ENCODE measurements around the gene CCDC137.

CCDC137 gene

DNA sequence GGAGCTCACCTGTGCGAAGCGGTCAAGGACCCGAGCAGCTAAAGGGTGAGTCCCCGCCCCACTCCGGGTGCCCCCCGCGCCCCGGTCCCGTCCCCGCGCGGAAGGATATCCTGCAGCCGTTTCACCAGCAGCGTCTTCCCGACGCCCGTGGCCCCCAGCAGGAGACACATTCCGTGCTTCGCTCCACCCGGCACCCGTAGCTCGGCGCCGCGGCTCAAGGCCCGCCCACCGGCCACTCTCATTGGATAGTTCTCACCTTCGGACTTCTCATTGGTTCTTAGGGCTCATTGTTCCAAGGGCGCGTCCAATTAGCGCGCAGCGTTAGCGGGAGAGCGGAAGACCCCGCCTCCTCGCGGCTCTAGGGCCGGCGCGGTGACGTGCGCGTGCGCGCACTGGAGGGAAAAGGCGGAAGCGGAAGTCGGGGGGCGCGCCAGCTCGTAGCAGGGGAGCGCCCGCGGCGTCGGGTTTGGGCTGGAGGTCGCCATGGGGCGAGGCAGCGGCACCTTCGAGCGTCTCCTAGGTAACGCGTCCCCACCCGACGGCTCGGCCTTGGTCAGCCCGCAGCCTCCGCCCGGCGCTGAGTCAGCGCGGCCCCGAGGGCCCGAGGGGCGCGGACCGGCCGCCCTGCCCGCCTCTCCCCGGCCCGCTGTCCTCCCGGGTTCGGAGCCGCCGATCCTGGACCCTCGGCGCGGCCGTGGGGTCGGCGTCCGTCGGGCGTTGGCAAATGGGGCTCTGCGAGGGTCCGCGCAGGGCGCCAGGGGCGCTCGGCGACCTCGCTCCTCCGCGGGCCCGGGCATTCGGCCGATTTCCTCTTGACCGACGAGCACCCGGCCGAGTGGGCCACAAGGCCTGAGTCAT lies 17.3 kb downstream of the CCDC137 start, which contains the start of the genes ARL16 and HGS:
TSS of gene ARL16 (minus strand) at position 214 of the 858 bp plus-strand sequence. CDS start at position 170, 44 bp downstream.
TSS of gene HGS (plus strand) at position 428 of the 858 bp plus-strand sequence. CDS start at position 484, 56 bp downstream.
- DNase-seq: peak; percentile 92 to 99 (median 96)

DNA sequence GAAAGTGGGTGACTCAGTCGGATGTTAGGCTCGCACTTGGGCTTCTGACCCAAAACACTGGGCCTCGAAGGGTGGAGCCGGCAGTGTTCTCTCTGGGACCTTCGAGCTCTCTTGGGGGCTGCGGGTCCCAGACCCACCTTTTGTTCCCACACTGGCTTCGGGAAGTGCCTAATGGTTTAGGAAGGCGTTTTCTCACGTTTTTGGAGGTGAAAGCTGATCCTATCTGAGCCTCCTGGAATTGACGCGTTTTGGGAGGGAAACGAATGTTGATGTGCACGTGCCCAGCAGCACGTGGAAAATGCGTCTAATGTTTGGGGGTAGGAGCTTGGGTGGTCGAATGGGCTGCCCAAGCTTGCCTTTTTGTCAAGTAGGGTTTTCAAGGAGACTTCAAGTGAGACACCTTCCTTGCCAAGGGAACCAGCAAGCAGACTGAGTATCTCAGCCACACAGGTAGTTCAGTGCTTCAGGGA lies 17.9 kb downstream of the CCDC137 start:
- no peak for DNase-seq

GRCh38 chr17:81685108-81685507 lies 18.6 kb downstream of the CCDC137 start:
- DNase-seq: peak in 2 of 5 experiments; percentile 34 to 45

GRCh38 chr17:81686614-81687013 lies 20.1 kb downstream of the CCDC137 start:
- no peak for DNase-seq

GRCh38 chr17:81687770-81688541 lies 21.4 kb downstream of the CCDC137 start:
- DNase-seq: no peak

GRCh38 chr17:81688616-81689015 lies 22.1 kb downstream of the CCDC137 start:
- DNase-seq: no peak

- DNase-seq: no peak
These were observed 23.5 kb downstream of the CCDC137 start for GRCh38 chr17:81690066-81690465.

GRCh38 chr17:81690549-81690948 lies 24.0 kb downstream of the CCDC137 start:
- no peak for DNase-seq

DNA sequence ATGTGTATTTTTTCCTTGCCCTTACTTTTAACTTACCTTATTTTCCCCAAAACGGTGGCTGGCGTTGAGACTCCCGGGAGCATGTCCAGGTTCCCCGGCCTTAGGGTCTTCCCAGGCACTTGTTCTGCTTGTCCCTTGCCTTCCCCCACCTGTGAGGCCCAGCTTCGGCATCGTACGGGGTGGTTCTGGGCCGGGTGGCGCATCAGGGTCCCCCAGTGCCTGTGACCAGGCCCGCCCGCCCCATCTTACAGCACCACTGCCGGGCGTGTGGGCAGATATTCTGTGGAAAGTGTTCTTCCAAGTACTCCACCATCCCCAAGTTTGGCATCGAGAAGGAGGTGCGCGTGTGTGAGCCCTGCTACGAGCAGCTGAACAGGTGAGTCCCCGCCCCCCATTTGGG lies 24.7 kb downstream of the CCDC137 start:
- no peak for DNase-seq

DNA sequence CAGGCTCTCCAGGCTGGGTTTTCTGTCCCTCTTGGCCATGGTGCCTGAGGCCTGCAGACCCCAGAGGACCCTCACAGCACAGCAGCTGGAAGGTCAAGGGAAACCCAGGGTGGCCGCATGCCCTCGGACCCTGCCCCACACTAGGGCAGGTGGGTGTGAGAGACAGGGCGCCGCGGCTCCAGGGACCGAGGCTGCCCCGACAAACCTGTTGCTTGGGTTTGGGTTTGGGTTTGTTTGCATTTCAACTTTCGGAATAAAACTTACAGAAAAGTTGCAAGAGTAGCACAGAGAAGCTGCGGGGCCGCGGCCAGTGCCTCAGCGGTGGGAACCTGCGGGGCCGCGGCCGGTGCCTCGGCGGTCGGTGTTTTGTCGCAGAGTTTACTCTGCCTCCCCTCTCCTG lies 25.1 kb downstream of the CCDC137 start:
- DNase-seq: no peak

- no peak for DNase-seq
These were observed 27.1 kb downstream of the CCDC137 start for GRCh38 chr17:81693509-81694210.

DNA sequence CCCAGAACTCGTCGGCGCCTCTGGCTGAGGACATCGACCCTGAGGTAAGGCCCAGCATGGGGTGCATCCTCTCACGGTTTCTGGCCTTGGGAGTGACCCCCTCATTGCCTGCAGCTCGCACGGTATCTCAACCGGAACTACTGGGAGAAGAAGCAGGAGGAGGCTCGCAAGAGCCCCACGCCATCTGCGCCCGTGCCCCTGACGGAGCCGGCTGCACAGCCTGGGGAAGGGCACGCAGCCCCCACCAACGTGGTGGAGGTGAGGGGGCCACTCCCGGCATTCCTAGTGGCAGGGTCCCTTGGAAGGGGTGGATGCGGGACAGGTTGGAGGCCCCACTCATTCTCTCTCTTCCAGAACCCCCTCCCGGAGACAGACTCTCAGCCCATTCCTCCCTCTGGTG lies 28.3 kb downstream of the CCDC137 start:
- no peak for DNase-seq

GRCh38 chr17:81695211-81695610 lies 28.7 kb downstream of the CCDC137 start:
- DNase-seq: no peak

- DNase-seq: no peak
These were observed 29.3 kb downstream of the CCDC137 start for GRCh38 chr17:81695801-81696200.

DNA sequence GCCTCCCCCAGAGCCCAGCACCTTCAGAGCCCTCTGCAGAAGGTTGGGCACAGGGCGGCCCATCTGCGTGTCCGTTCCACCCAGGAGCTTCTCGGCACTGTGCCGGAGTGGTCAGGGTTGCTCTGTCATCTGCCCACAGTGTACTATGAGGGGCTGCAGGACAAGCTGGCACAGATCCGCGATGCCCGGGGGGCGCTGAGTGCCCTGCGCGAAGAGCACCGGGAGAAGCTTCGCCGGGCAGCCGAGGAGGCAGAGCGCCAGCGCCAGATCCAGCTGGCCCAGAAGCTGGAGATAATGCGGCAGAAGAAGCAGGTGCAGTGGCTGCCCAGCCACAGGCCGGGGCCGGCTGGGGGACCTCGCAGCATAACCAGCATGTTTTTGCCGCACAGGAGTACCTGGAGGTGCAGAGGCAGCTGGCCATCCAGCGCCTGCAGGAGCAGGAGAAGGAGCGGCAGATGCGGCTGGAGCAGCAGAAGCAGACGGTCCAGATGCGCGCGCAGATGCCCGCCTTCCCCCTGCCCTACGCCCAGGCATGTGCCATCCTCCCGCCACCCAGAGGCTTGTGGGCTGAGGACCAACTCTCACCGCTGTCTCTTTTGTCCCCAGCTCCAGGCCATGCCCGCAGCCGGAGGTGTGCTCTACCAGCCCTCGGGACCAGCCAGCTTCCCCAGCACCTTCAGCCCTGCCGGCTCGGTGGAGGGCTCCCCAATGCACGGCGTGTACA lies 29.8 kb downstream of the CCDC137 start:
- DNase-seq: no peak

- no peak for DNase-seq
These were observed 30.9 kb downstream of the CCDC137 start for GRCh38 chr17:81697261-81698044.

DNA sequence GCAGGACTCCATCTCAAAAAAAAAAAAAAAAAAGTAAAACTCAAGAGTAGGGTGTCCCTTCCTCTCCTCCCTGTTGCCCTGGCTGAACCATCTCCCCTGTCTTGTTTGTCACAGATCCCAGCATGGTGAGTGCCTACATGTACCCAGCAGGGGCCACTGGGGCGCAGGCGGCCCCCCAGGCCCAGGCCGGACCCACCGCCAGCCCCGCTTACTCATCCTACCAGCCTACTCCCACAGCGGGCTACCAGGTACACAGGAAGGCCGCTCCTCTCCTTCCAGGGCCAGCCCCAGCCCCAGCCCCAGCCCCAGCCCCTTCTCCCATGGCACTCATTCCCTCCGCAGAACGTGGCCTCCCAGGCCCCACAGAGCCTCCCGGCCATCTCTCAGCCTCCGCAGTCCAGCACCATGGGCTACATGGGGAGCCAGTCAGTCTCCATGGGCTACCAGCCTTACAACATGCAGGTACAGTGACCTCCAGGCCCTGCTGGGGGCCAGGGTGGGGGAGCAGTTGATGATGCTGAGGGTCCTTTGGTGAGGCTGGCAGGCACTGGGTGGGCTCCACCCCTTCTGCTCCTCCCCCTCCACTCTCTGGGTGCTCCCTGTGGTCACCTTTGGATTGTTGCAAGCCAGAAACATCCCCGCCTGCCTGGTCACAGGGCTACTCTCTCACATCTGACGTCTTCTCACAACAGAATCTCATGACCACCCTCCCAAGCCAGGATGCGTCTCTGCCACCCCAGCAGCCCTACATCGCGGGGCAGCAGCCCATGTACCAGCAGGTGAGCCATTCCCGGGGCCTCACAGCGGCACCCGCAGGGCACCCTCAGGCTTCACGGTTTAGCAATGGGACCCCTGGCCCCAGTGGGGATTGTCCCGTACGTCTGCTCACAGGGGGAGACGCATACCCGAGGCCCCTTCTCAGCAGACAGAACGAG lies 34.1 kb downstream of the CCDC137 start:
- no peak for DNase-seq

GRCh38 chr17:81701288-81702071 lies 34.9 kb downstream of the CCDC137 start:
- DNase-seq: peak in 1 of 5 experiments; percentile 47
